Measurements from ENCODE around the gene THAP2.
A peak's percentile ranks its signal among the peaks of the same experiment; 100 is the strongest.
"Not testable (repeated sequence)": the region's sequence is repeated elsewhere in the genome, so short reads cannot be mapped to it uniquely, and the experiment has no call there.

The THAP2 gene

DNA sequence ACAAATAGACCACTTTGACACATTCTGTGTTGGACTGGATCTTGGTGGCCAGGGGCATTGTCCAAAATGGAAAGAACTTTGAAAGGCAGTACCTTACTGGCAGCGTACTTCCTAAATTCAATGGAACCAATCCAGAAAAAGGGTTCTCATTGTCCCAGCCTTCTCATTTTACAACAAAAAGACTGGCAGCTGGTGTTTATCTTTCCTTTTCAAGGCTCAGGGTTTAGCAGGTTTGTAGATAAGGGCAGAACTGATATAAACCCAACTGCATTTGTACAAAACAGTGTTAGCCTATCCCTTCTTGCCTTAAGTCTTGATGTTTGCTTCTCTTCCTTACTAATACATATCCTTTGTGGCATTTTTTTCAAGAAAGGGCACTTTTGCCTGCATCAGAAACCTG, 7.7 kb downstream of the THAP2 start:
- FAIRE-seq, result no peak
- no peak for DNase-seq (ENCODE audit: insufficient read length, low spot score)
- TF ChIP-seq, protein P1, sequence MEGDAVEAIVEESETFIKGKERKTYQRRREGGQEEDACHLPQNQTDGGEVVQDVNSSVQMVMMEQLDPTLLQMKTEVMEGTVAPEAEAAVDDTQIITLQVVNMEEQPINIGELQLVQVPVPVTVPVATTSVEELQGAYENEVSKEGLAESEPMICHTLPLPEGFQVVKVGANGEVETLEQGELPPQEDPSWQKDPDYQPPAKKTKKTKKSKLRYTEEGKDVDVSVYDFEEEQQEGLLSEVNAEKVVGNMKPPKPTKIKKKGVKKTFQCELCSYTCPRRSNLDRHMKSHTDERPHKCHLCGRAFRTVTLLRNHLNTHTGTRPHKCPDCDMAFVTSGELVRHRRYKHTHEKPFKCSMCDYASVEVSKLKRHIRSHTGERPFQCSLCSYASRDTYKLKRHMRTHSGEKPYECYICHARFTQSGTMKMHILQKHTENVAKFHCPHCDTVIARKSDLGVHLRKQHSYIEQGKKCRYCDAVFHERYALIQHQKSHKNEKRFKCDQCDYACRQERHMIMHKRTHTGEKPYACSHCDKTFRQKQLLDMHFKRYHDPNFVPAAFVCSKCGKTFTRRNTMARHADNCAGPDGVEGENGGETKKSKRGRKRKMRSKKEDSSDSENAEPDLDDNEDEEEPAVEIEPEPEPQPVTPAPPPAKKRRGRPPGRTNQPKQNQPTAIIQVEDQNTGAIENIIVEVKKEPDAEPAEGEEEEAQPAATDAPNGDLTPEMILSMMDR (IDR thresholded peaks at IDR 0.05; ENCODE audit: insufficient read depth, missing control alignments), result no peak

GRCh38 chr12:71682466-71682865, 18.4 kb downstream of the THAP2 start:
- no peak for FAIRE-seq
- no peak for DNase-seq (ENCODE audit: insufficient read length, low spot score)
- TF ChIP-seq, protein P1 (IDR thresholded peaks at IDR 0.05; ENCODE audit: insufficient read depth, missing control alignments), result no peak

GRCh38 chr12:71683633-71684032, 19.5 kb downstream of the THAP2 start:
- TF ChIP-seq, protein P1 (IDR thresholded peaks at IDR 0.05; ENCODE audit: insufficient read depth, missing control alignments), result no peak
- FAIRE-seq (no peak), DNase-seq (ENCODE audit: insufficient read length, low spot score) (no peak)

- no peak for FAIRE-seq
- DNase-seq (ENCODE audit: insufficient read length, low spot score), result no peak
- TF ChIP-seq, protein P1 (IDR thresholded peaks at IDR 0.05; ENCODE audit: insufficient read depth, missing control alignments), result no peak
Observed at GRCh38 chr12:71684081-71684480, 20.0 kb downstream of the THAP2 start.

GRCh38 chr12:71685312-71685906, 21.3 kb downstream of the THAP2 start:
- DNase-seq (ENCODE audit: insufficient read length, low spot score), result no peak
- FAIRE-seq, result no peak
- TF ChIP-seq, protein P1 (IDR thresholded peaks at IDR 0.05; ENCODE audit: insufficient read depth, missing control alignments), result no peak

GRCh38 chr12:71685914-71686657, 22.0 kb downstream of the THAP2 start, which contains the start of gene TMEM19:
TMEM19 (plus strand) TSS chr12:71686082; CDS start chr12:71686681, 599 bp downstream.
- DNase-seq (ENCODE audit: insufficient read length, low spot score), result peak; percentile 44
- no peak for FAIRE-seq
- TF ChIP-seq, protein P1 (IDR thresholded peaks at IDR 0.05; ENCODE audit: insufficient read depth, missing control alignments), result no peak

- no peak for DNase-seq (ENCODE audit: insufficient read length, low spot score)
- TF ChIP-seq, protein P1 (IDR thresholded peaks at IDR 0.05; ENCODE audit: insufficient read depth, missing control alignments), result no peak
- peak; percentile 58 for FAIRE-seq
Observed at GRCh38 chr12:71686658-71687025, 22.5 kb downstream of the THAP2 start.

DNA sequence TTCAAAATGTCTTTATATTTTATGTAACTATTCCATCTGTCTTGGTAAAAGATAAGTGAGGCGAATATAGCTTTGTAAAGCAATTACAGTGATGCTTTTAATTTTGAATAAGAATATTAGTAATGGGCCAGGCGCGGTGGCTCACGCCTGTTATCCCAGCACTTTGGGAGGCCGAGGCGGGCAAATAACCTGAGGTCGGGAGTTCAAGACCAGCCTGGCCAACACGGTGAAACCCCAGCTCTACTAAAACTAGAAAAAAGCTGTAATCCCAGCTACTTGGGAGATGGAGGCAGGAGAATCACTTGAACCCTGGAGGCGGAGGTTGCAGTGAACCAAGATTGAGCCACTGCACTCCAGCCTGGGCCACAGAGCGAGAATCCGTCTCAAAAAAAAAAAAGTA, 23.1 kb downstream of the THAP2 start:
- not testable (repeated sequence) for DNase-seq (ENCODE audit: insufficient read length, low spot score); FAIRE-seq
